GM18868 (cell line): ENCODE data around the gene SLC35F6.
"Not testable (repeated sequence)": the region's sequence is repeated elsewhere in the genome, so short reads cannot be mapped to it uniquely, and the experiment has no call there.

ENCODE experiments used
- ATAC-seq: cut with Tn5 transposase; IDR thresholded peaks from one replicate; pipeline ENCODE4 v1.9.1; 2021; ENCODE audit warnings: mild to moderate bottlenecking, moderate library complexity; ENCODE audit not compliant: unreplicated experiment

The SLC35F6 gene

GRCh38 chr2:26730549-26731344 lies 33.3 kb upstream of the SLC35F6 start:
- no peak for ATAC-seq

- no peak for ATAC-seq
Observed at GRCh38 chr2:26731714-26732113, 32.4 kb upstream of the SLC35F6 start.

DNA sequence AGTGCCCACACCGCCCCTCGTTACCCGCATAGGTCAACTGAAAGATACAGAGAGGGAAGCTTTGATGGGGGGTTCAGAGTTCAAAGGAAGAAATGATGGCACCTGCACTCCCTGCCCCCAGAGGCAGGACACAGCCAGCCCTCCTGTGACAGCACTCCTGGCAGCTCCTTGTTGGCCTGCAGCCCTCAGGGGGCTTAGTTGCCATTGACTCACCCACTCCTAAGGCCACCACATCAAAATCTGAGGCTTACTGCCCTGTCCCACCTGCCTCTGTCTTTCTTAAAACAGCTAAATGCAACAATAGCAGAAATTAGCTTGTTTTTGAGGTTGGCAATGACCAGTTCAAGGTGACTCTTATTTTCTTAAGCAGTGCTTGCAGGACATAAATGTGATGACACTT lies 31.6 kb upstream of the SLC35F6 start:
- ATAC-seq, result no peak

- no peak for ATAC-seq
Observed at GRCh38 chr2:26733413-26733812, 30.7 kb upstream of the SLC35F6 start.

- no peak for ATAC-seq
Observed at GRCh38 chr2:26735097-26735496, 29.0 kb upstream of the SLC35F6 start.

- no peak for ATAC-seq
Observed at GRCh38 chr2:26735883-26736588, 28.0 kb upstream of the SLC35F6 start.

DNA sequence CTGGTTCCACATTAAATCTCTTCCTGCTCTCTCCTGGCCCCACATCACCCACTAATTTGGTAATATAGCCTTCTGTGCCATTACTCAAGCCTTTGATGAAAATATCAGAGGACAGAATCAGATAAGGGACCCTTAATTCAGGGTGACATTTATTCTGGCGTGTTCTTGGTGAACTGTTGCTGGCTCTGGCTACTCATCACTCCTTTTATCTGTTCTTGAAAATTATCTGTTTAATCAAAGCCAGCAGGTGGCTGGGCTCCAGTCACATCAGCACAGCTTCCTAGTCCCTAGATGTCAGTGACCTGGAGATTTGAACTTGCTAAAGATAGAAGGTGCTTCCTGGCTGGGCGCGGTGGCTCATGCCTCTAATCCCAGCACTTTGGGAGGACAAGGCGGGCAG lies 26.9 kb upstream of the SLC35F6 start:
- ATAC-seq, result no peak

DNA sequence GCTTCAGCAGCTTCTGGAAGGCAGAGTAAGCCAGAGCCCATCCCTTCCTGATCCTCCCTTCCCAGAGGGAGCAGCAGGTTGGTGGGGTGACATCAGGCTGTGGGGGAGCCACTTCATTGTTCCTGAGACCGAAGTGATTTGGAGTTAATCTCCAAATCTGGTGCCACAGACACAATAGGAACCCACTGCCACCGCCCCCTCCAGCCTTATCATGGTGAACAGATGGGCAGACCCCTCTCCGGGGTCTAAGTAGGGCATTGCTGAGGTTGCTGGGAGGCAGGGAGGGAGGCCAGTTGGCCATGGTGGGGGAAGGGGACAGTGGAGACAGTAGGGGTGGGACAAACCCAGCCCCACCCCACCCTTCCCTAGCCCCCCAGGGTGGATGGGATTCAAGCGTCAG lies 25.6 kb upstream of the SLC35F6 start:
- ATAC-seq, result no peak

DNA sequence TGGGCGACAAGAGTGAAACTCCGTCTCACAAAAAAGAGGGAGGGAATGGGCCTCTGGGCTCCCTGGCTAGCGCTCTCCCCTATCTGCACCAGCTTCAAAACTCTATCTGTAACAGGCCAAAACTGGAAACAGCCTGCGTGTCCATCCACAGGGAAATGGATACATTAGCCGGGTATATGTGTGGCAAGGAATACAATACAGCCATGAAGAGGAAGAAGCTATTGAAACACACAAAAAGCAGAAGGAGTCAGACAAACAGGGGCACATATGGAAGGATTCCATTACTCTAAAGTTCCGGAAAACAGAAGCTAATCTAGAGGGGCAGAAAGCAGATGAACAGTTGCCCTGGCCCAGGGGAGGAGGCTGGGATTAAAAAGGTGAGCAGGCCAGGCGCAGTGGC lies 24.6 kb upstream of the SLC35F6 start:
- no peak for ATAC-seq

GRCh38 chr2:26740346-26740745 lies 23.7 kb upstream of the SLC35F6 start:
- no peak for ATAC-seq

DNA sequence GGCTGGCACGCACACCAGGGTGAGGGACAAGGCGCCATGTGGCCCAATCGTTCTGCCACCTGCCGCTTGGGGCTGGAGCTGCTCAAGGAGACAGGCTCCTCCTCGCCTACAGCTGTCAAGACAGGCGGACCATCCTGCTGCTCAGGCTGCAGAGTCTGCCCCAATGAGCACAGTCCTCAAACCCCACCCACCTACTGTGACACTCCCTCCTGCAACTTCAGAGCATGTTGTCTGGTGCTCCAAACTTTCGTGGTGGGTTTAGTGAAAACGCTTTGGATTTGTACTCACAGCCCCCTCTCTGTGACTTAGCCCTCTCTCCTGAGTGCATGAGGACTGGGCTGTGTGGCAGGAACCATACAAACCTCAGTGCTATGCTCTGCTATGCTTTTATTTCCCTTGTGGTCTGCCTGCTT lies 23.2 kb upstream of the SLC35F6 start:
- peak; percentile 61 for ATAC-seq

GRCh38 chr2:26742048-26742770 lies 21.9 kb upstream of the SLC35F6 start:
- no peak for ATAC-seq

GRCh38 chr2:26743852-26744251 lies 20.2 kb upstream of the SLC35F6 start:
- ATAC-seq, result no peak

DNA sequence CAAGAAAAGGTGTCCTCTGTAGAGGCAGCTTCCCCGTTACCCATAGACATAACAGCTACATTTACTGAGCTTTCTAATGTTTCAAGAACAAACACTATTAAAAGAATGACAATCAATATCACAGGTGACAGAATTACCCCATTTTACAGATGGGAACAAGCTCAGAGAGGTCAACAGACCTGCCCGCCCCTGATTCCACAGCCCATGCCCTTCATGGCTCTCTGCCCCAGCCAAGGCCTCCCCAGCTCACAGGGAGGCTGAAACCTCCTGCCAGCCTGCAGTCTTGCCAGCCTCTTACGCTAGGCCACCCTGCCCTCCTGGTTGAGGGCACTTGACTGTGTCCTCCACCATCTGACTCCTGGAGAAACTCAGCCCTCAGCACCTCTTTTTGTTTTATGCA lies 19.1 kb upstream of the SLC35F6 start:
- ATAC-seq, result no peak

DNA sequence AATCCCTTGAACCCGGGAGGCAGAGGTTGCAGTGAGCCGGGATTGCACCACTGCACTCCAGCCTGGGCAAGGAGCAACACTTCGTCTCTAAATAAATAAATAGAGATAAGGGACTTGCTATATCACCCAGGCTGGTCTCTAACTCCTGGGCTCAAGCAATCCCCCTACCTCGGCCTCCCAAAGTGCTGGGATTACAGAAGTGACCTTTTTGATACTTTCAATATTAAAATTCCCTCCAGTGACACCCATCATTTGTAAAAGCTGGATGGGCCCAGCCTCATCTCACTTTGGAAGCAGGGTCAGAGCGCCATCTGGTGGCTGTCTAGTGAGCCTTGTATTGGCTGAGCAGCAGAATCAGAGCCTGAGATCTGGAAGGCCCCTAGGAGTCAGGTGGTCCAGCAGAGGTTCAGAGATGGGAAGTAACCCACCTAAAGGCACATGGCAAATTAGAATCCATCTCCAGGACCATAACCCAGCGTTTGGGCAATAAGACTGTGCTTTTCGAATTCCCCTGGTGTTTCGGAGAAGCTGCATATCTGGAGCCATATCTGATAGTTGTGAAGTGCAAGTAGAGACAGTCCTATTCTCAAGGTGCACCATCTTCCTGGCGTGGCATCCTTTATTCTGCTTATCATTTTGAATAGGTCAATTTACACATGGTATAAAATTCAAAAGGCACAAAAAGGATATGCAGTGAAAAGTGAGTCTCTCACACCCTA lies 18.3 kb upstream of the SLC35F6 start:
- ATAC-seq, result no peak

DNA sequence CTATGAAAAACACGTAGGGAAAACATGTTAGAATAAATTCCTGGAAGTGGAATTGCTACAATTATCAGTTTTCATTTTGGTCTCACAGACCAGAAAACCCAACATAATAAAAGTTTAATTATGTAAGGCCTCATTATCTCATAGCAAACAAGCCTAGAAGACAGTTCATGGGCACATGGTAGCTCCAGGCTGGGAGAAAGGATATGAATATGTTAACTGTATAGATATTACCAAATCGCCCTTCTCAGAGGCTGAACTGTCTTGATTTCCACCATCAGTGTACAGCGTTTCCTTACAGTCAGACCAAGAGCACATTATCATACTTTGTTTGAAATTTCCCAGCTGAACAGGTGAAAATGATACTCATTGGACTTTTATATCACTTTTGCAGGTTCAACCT lies 17.1 kb upstream of the SLC35F6 start:
- no peak for ATAC-seq

DNA sequence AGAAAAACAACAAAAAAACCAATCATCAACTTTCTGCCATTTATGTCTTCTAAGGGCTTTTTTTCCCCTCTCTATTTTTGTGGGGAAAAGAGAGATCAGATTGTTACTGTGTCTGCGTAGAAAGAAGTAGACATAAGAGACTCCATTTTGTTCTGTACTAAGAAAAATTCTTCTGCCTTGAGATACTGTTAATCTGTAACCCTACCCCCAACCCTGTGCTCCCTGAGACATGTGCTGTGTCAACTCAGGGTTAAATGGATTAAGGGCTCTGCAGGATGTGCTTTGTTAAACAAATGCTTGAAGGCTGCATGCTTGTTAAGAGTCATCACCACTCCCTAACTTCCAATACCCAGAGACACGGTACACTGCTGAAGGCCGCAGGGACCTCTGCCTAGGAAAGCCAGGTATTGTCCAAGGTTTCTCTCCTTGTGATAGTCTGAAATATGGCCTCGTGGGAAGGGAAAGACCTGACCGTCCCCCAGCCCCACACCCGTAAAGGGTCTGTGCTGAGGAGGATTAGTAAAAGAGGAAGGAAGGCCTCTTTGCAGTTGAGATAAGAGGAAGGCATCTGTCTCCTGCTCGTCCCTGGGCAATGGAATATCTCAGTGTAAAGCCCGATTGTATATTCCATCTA lies 14.2 kb upstream of the SLC35F6 start:
- not testable (repeated sequence) for ATAC-seq

- not testable (repeated sequence) for ATAC-seq
Observed at GRCh38 chr2:26750467-26750866, 13.6 kb upstream of the SLC35F6 start.

- ATAC-seq, result no peak
Observed at GRCh38 chr2:26752656-26753055, 11.4 kb upstream of the SLC35F6 start.

GRCh38 chr2:26754539-26754938 lies 9.5 kb upstream of the SLC35F6 start:
- ATAC-seq, result no peak
